Gastroesophageal sphincter (tissue), 4 donors: ENCODE measurements around the gene C2orf78. TPM values are rescaled to one million over a fixed set of nuclear protein-coding genes. Genes with fewer than 3 reads are reported as not detected.

ENCODE experiments used
- ATAC-seq: fragments of 150-250 bp; one replicate; pipeline ENCODE4 v1.9.1; 2016; ENCODE audit warnings: mild to moderate bottlenecking, moderate library complexity
- H3K27ac ChIP-seq, 4 donors: fragments of 200-600 bp; sonication (generic) in 3 of 4; 1 replicate in 3 of 4; 2 replicates in 1 of 4; pipeline ENCODE4 v1.5.1; 2016 to 2019
- H3K27me3 ChIP-seq: fragments of 200-600 bp; sonication (generic); one replicate; pipeline ENCODE4 v1.5.1; 2019
- H3K36me3 ChIP-seq, 2 donors: fragments of 200-600 bp; sonication (generic); one replicate each; pipeline ENCODE4 v1.5.1; 2019; ENCODE audit warnings: control low read depth in 1 of 2
- H3K4me1 ChIP-seq, 3 donors: fragments of 200-600 bp; sonication (generic); 1 replicate in 2 of 3; 2 replicates in 1 of 3; pipeline ENCODE4 v1.5.1; 2016 to 2019; ENCODE audit warnings: control low read depth in 2 of 3
- H3K4me3 ChIP-seq, 2 donors: fragments of 200-600 bp; sonication (generic); one replicate each; pipeline ENCODE4 v1.5.1; 2019; ENCODE audit warnings: mild to moderate bottlenecking in 1 of 2, moderate library complexity in 1 of 2
- H3K9me3 ChIP-seq, 3 donors: fragments of 200-600 bp; sonication (generic); one replicate each; pipeline ENCODE4 v1.5.1; 2017 to 2019; ENCODE audit warnings: control low read depth in 2 of 3
- EP300 ChIP-seq: sonication (generic); formaldehyde crosslinking; IDR thresholded peaks from one replicate; pipeline ENCODE4 v1.6.1; 2017; ENCODE audit warnings: antibody characterized with exemption, mild to moderate bottlenecking
- POLR2A ChIP-seq, 2 donors: fragments of 450-650 bp; IDR thresholded peaks; one replicate each; pipeline ENCODE4 v1.6.1; 2017; ENCODE audit warnings: antibody characterized with exemption in 2 of 2, mild to moderate bottlenecking in 2 of 2, moderate library complexity in 1 of 2
- POLR2AphosphoS5 ChIP-seq: sonication (generic); formaldehyde crosslinking; IDR thresholded peaks from one replicate; pipeline ENCODE4 v1.6.1; 2017; ENCODE audit warnings: antibody characterized with exemption
- WGBS, 2 donors: methylation state at CpG; one replicate each; pipeline ENCODE4 v1.1.5; 2018; ENCODE audit warnings: low coverage in 1 of 2; 5-methylcytosine and 5-hydroxymethylcytosine counted together
- total RNA-seq, 4 donors: library from RNA; depleted of rRNA; stranded (reverse); fragments of >200 nt; gene quantifications; one replicate each; pipeline ENCODE4 v1.1.0, GENCODE V29; 2016
- TF ChIP-seq, protein P1 (sequence below), 4 experiments: fragments of 200-600 bp in 2 of 4; fragments of 450-650 bp in 2 of 4; sonication (generic) in 1 of 4; IDR thresholded peaks; one replicate each; pipeline ENCODE4 v1.5.1; 2017 to 2019; ENCODE audit warnings: antibody characterized with exemption in 4 of 4, mild to moderate bottlenecking in 2 of 4, moderate library complexity in 2 of 4

The C2orf78 gene
- total RNA-seq, 4 donors from 2014 or later = not detected

DNA sequence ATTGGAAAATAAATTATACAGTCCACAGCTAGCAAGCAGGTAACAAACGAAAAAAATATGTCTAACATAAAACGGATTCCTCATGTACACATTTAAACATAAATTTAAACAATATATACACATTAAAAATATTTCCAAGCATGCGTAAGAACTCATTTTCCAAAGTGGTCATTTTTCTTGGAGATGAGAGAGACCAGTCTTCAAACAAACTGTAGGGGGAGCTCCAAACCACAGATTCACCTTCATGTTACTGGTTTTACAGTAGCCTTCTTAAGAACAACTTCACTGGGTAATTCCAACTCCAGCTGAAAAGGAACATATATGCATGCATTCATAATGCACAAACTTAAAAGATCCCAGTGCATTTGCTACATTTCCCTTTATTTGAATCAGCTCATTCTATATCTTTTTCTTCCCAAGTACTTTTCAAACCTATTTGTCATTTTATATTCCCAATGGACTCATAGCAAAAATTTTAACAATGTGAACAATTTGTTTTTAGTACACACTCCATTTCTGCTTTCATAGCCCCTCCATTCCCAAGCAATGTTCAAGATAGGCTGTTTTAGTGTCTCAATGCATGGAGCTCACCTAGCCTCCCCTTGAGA is 40.0 kb downstream of the C2orf78 start:
- no peak overlapping the region for H3K27ac ChIP-seq
- H3K4me1 ChIP-seq = peaks cover 0 to 20% (median 4%) of the 10 kb centered on the region in 3 donors
- H3K9me3 ChIP-seq = no peaks in the 10 kb centered on the region
- no peaks in the 10 kb centered on the region for H3K36me3 ChIP-seq
- 0 to 7% methylated on average over 3 of the region's 3 CpGs for WGBS, 2 donors
- peaks cover 5% of the 10 kb centered on the region for H3K27me3 ChIP-seq
- ATAC-seq = no peak
- H3K4me3 ChIP-seq = no peak overlapping the region
- TF ChIP-seq, protein P1, sequence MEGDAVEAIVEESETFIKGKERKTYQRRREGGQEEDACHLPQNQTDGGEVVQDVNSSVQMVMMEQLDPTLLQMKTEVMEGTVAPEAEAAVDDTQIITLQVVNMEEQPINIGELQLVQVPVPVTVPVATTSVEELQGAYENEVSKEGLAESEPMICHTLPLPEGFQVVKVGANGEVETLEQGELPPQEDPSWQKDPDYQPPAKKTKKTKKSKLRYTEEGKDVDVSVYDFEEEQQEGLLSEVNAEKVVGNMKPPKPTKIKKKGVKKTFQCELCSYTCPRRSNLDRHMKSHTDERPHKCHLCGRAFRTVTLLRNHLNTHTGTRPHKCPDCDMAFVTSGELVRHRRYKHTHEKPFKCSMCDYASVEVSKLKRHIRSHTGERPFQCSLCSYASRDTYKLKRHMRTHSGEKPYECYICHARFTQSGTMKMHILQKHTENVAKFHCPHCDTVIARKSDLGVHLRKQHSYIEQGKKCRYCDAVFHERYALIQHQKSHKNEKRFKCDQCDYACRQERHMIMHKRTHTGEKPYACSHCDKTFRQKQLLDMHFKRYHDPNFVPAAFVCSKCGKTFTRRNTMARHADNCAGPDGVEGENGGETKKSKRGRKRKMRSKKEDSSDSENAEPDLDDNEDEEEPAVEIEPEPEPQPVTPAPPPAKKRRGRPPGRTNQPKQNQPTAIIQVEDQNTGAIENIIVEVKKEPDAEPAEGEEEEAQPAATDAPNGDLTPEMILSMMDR (IDR thresholded peaks at IDR 0.05) = peak; percentile 76 to 88 (median 84)
- no peak for TF ChIP-seq POLR2A (IDR thresholded peaks at IDR 0.05)

GRCh38 chr2:73825408-73825807 is 41.4 kb downstream of the C2orf78 start:
- no peak for ATAC-seq
- Histone ChIP-seq H3K36me3 (no peaks in the 10 kb centered on the region), H3K4me1 (peaks cover 0 to 33% (median 8%) of the 10 kb centered on the region in 3 donors), H3K9me3 (no peaks in the 10 kb centered on the region), H3K27me3 (no peaks in the 10 kb centered on the region), H3K27ac (no peak overlapping the region), H3K4me3 (no peak overlapping the region)
- no peak for TF ChIP-seq POLR2A (IDR thresholded peaks at IDR 0.05)
- TF ChIP-seq EP300 = no peak
- TF ChIP-seq POLR2AphosphoS5 = no peak
- TF ChIP-seq, protein P1 (IDR thresholded peaks at IDR 0.05) = no peak
- 32 to 59% methylated on average over 4 of the region's 4 CpGs for WGBS, 2 donors

GRCh38 chr2:73827018-73827417 is 43.0 kb downstream of the C2orf78 start:
- no peak overlapping the region for H3K4me3 ChIP-seq
- H3K4me1 ChIP-seq = peaks cover 0 to 47% (median 8%) of the 10 kb centered on the region in 3 donors
- WGBS, 2 donors = 12 to 19% methylated on average over 2 of the region's 2 CpGs
- H3K27ac ChIP-seq = peak overlapping the region in 1 of 4 donors; percentile 97
- H3K36me3 ChIP-seq = peaks cover 0 to under 1% of the 10 kb centered on the region in 2 donors
- ATAC-seq = no peak
- no peaks in the 10 kb centered on the region for H3K27me3 ChIP-seq
- no peak for TF ChIP-seq EP300
- TF ChIP-seq, protein P1 (IDR thresholded peaks at IDR 0.05) = peak in 3 of 4 experiments; percentile 44 to 53 (median 52)
- H3K9me3 ChIP-seq = no peaks in the 10 kb centered on the region

GRCh38 chr2:73827660-73828388 is 43.8 kb downstream of the C2orf78 start:
- no peaks in the 10 kb centered on the region for H3K9me3 ChIP-seq
- H3K27ac ChIP-seq = peak overlapping the region in 3 of 4 donors; percentile 95 to 97 (median 97)
- WGBS, 2 donors = 68 to 73% methylated on average over 8 to 9 of the region's 9 CpGs
- peak overlapping the region in 1 of 2 donors; percentile 84 for H3K4me3 ChIP-seq
- H3K36me3 ChIP-seq = peaks cover 0 to 5% of the 10 kb centered on the region in 2 donors
- no peaks in the 10 kb centered on the region for H3K27me3 ChIP-seq
- no peak for ATAC-seq
- TF ChIP-seq, protein P1 (IDR thresholded peaks at IDR 0.05) = no peak
- TF ChIP-seq POLR2AphosphoS5 = no peak
- H3K4me1 ChIP-seq = peaks cover 5 to 56% (median 13%) of the 10 kb centered on the region in 3 donors

GRCh38 chr2:73828389-73828817 is 44.4 kb downstream of the C2orf78 start:
- 57 to 63% methylated on average over 3 to 4 of the region's 4 CpGs for WGBS, 2 donors
- Histone ChIP-seq H3K9me3 (no peaks in the 10 kb centered on the region), H3K4me3 (peak overlapping the region; percentile 63 to 84), H3K36me3 (peaks cover 0 to 6% of the 10 kb centered on the region in 2 donors), H3K27me3 (no peaks in the 10 kb centered on the region), H3K4me1 (peaks cover 8 to 61% (median 13%) of the 10 kb centered on the region in 3 donors), H3K27ac (peak overlapping the region in 3 of 4 donors; percentile 95 to 97 (median 97))
- ATAC-seq = no peak
- TF ChIP-seq POLR2AphosphoS5 (no peak), POLR2A (IDR thresholded peaks at IDR 0.05) (no peak), EP300 (no peak)
- TF ChIP-seq, protein P1 (IDR thresholded peaks at IDR 0.05) = no peak
